NCI-H748 treated with DMSO at 0.1 percent for 48 hours (cell line): ENCODE measurements around the gene FBXL5.

Source experiments
- DNase-seq: peaks from one replicate; lab custom pipeline; 2025; lab: John Stamatoyannopoulos, UW

The FBXL5 gene

GRCh38 chr4:15655223-15656037 is at the start of gene FBXL5:
TSS of gene FBXL5 (minus strand) at chr4:15655357. CDS start at chr4:15655287, 70 bp downstream.
- DNase-seq: peak; percentile 62

DNA sequence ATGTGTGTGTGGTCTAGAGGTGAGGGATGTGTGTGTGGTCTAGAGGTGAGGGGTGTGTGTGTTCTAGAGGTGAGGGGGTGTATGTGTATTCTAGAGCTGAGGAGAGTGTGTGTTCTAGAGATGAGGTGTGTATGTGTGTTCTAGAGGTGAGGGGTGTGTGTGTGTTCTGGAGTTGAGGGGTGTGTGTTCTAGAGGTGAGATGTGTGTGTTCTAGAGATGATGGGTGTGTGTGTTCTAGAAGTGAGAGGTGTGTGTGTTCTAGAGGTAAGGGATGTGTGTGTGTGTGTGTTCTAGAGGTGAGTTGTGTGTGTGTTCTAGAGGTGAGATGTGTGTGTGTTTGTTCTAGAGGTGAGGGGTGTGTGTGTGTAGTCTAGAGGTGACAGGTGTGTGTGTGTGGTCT is 49.0 kb upstream of the FBXL5 start:
- DNase-seq: no peak

DNA sequence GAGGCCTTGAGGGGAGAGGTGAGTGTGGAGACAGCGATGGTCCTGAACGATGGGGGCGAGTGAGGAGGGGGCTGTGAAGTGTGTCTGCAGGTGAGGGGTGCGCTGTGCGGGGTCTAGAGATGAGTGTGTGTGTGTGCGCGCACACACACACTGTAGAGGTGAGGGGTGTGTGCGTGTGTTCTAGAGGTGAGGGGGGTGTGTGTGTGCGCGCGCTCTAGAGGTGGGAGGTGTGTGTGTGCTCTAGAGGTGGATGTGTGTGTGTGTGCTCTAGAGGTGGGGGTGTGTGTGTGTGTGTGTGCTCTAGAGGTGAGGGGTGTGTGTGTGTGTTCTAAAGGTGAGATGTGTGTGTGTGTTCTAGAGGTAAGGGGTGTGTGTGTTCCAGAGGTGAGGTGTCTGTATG is 48.3 kb upstream of the FBXL5 start:
- no peak for DNase-seq

DNA sequence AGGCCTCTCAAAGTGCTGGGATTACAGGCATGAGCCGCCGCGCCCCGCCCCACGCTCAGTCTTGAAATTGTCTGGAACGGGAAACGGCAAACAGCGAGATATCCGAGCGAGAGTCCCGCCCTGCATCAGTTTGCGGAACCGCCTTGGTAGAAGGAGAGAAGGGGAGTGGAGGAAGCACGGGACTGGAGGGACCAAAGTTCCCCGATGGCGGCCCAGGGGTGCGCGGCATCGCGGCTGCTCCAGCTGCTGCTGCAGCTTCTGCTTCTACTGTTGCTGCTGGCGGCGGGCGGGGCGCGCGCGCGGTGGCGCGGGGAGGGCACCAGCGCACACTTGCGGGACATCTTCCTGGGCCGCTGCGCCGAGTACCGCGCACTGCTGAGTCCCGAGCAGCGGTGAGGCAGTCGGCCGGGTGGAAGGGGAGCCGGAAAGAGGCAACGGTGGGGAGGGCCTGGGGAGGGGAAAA is 47.8 kb upstream of the FBXL5 start, which contains the start of gene BST1:
Gene BST1 (plus strand): TSS at position 125 of the 463 bp plus-strand sequence. CDS start 80 bp downstream, at position 205.
- DNase-seq: no peak

GRCh38 chr4:15696866-15697265 is 41.7 kb upstream of the FBXL5 start:
- DNase-seq: no peak

GRCh38 chr4:15695729-15696128 is 40.6 kb upstream of the FBXL5 start:
- DNase-seq: no peak

DNA sequence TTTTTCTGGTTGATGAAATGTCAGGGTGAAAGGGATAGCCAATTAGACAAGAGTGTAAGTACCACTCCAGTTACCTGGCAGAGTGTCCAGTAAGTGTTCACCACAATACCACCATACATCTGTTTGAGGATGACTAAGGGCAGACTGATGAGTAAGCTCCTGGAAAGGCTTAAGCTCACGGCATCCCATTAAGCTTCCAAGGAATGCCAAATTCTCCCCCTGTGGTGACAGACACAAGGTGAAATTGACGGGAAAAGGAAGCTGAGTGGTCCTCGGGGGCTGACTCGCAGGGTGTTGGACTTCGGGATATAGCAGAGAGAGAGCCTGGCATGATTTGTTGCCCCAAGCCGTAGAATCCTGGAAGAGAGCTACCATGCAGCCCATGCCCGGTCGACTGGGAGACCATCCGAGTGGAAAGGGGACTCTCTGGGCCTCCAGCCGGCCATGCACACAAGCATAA is 40.1 kb upstream of the FBXL5 start:
- DNase-seq: no peak

- no peak for DNase-seq
Measured at GRCh38 chr4:15694431-15694830, 39.3 kb upstream of the FBXL5 start.

- DNase-seq: no peak
Measured at GRCh38 chr4:15692602-15693001, 37.4 kb upstream of the FBXL5 start.

- DNase-seq: no peak
Measured at GRCh38 chr4:15691346-15692135, 36.4 kb upstream of the FBXL5 start.

GRCh38 chr4:15690020-15690809 is 35.1 kb upstream of the FBXL5 start:
- no peak for DNase-seq

GRCh38 chr4:15689540-15689939 is 34.4 kb upstream of the FBXL5 start:
- no peak for DNase-seq

GRCh38 chr4:15688051-15688450 is 32.9 kb upstream of the FBXL5 start:
- no peak for DNase-seq

DNA sequence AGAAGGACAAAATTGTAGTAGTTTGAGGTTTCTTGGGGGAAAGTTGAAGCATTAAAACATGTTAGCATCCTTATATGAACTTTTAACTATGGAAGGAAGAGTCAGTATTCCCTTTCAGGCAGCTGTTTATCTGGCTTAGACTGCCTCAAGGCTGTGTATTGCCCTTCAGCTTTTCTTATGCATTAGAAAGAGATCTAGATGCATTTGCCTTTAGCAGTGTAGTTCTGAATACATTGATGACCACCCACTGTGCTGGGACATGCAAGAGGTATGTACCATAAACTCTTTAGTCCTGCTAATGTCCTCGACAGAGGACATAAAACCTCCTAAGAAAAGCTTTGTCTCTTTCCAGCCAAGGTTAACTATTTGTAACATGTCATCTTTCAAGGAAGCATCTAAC is 29.3 kb upstream of the FBXL5 start:
- DNase-seq: no peak

DNA sequence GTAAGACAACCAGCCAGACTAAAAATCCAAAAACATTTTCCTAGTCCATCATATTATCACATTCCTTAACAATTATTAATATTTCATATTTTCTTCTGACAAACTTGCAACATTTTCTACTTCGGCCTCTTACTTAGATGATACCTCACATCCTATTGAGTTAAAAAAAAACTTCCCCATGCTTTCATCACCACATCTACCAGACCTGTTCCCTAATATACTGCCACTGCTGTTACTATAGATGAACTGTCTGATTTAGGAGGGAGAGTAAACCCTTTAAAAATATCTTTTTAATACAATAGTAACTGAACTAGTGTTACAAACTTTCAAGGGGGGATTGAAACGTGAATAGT is 28.0 kb upstream of the FBXL5 start:
- no peak for DNase-seq

DNA sequence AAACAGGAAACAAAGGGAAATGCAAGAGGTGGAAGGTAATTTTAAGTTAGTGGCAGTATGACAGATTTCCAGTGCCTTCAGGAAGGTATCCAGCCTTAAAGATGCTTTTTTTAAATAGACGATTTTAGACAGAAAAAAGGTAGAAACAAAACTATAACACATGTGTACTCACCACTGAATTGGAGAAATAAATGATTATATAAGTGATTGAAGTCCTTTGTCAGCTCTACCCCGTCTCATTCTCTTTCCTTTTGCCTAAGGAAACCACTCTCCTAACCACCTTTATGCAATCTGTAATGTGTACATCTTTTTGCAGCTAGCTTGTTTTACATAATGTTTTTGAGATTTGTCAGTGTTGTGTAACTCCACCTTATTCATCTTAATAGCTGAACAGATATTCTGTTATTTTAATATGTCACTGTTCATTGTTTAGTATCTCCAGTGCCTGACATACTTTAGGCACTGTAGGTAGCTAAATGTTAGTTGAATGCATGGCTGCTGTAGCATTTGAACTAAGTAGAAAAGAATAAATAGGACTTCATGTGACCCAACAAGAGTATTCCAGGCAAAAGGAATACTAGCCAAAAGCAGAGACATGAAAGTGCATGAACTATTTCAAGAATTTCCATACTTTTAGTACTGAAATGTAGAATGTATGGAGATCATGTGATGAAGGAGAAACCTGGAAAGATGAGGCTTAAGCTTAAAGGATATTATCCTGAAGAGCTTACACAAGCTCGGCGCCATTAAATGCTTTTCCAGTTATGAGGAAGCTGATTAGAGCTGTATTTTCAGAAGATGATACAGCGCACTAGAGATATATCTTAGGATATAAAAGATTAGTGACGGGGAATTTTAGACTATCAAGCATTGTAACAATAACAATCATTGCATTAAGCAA is 27.3 kb upstream of the FBXL5 start:
- DNase-seq: peak; percentile 27

GRCh38 chr4:15681372-15682241 is 26.4 kb upstream of the FBXL5 start, which contains the start of gene FAM200B:
TSS of gene FAM200B (plus strand) at chr4:15681827. CDS start at chr4:15686978, 5,151 bp downstream.
- DNase-seq: peak; percentile 88

DNA sequence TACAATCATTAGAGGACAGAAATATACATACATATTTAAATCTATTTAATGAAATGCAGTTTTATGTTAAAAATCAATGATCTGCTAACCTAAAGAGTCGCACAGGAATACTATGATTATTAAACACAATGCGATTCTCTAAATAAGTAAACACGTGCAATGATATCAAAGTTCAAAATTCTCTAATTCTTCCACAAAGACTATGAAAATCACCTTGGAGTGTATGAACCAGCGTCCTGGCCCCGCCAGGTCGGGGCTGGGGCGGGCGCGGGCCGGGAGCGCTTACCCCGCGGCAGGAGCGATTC is 25.9 kb upstream of the FBXL5 start:
- no peak for DNase-seq

DNA sequence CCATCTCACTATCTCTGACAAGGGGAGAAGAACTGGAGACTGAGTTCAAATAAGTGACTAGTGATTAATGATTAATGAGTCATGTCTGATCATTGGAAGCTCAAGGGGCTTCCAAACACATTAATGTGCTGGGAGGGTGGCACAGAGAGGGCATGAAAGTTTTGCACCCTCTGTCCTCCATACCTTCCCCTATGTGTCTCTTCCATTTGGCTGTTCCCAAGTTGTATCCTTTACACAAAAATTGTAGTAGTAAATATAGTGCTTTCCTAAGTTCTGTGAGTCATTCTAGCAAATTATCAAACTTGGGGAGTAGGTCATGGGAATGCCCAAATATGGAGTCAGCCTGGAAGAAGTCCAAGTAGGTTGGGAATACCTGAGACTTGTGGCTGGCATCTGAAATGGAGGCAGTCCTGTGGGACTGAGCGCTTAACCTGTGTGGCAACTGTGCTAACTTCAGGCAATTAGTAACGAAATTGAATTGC is 22.4 kb upstream of the FBXL5 start:
- no peak for DNase-seq

DNA sequence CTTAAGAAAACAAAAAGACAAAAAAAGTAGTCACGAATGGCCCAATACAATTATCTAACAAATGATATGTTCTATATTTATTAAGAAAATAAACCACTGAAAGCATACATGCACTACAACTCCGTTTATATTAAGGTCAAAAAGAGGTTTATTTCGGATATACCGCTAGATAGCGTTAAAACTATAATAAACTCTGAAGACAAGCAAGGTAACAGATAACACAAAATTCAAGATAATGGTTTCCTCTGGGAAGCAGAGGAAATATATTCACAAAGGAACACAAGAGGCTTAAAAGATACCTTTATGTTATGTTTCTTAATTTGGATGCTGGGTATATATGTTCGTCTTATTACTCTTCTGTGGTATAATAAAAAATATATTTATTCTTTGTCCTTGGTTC is 21.7 kb upstream of the FBXL5 start:
- DNase-seq: no peak
